Measurements from ENCODE around the gene MAPKAP1. TPM values are rescaled to one million over a fixed set of nuclear protein-coding genes. Genes with fewer than 3 reads are reported as not detected.

The MAPKAP1 gene
- total and polyA plus RNA-seq, 2 experiments from 2014 or later: 68.5 to 74.5 TPM

- H3K27me3 ChIP-seq (replicated peaks; ENCODE audit: insufficient read depth): no peaks in the 10 kb centered on the region
- H3K9ac ChIP-seq: no peak overlapping the region
- H3K36me3 ChIP-seq (ENCODE audit: low read depth): no peaks in the 10 kb centered on the region
- H3K79me2 ChIP-seq (ENCODE audit: insufficient read depth): no peaks in the 10 kb centered on the region
- H2AFZ ChIP-seq: no peak overlapping the region
- H3K27ac ChIP-seq: no peak overlapping the region
- no peak overlapping the region for H3K4me2 ChIP-seq (ENCODE audit: unreplicated experiment)
- H3K4me1 ChIP-seq (ENCODE audit: insufficient read depth): no peaks in the 10 kb centered on the region
- peaks cover 3% of the 10 kb centered on the region; the same call in 1 of the 2 replicates for H3F3A ChIP-seq (ENCODE audit: insufficient read depth)
- in situ Hi-C loops (cut with MboI): no loop called here
- no peaks in the 10 kb centered on the region for H4K20me1 ChIP-seq (ENCODE audit: insufficient read depth)
- DNase-seq: no peak
- WGBS, 2 experiments (ENCODE audit: low coverage in 1 of 2, low lambda C conversion rate in 2 of 2, missing lambda C conversion rate in 2 of 2): 80 to 91% methylated on average over 3 of the region's 3 CpGs
- no peaks in the 10 kb centered on the region for H3K9me3 ChIP-seq (ENCODE audit: low read depth)
- no peaks in the 10 kb centered on the region for H3K9me2 ChIP-seq (ENCODE audit: insufficient read depth)
- no peak for TF ChIP-seq EZH2 (IDR thresholded peaks at IDR 0.05; ENCODE audit: insufficient read depth, poor library complexity, severe bottlenecking)
- TF ChIP-seq EZH2phosphoT487 (IDR thresholded peaks at IDR 0.05; ENCODE audit: insufficient read depth, low read depth): no peak
- no peak overlapping the region for H3K4me3 ChIP-seq
Measured at GRCh38 chr9:125418404-125418803, 288.6 kb downstream of the MAPKAP1 start.

- no peaks in the 10 kb centered on the region for H3K4me1 ChIP-seq (ENCODE audit: insufficient read depth)
- no peak for TF ChIP-seq EZH2phosphoT487 (IDR thresholded peaks at IDR 0.05; ENCODE audit: insufficient read depth, low read depth)
- TF ChIP-seq EZH2 (IDR thresholded peaks at IDR 0.05; ENCODE audit: insufficient read depth, poor library complexity, severe bottlenecking): no peak
- WGBS, 2 experiments (ENCODE audit: low coverage in 1 of 2, low lambda C conversion rate in 2 of 2, missing lambda C conversion rate in 2 of 2): 95 to 97% methylated on average over 8 of the region's 8 CpGs
- H3K27ac ChIP-seq: no peak overlapping the region
- H3K79me2 ChIP-seq (ENCODE audit: insufficient read depth): no peaks in the 10 kb centered on the region
- no peaks in the 10 kb centered on the region for H3K9me2 ChIP-seq (ENCODE audit: insufficient read depth)
- no peak overlapping the region for H2AFZ ChIP-seq
- in situ Hi-C loops (cut with MboI): no loop called here
- no peak overlapping the region for H3K4me3 ChIP-seq
- H3K9ac ChIP-seq: no peak overlapping the region
- H3K9me3 ChIP-seq (ENCODE audit: low read depth): no peaks in the 10 kb centered on the region
- H3K27me3 ChIP-seq (replicated peaks; ENCODE audit: insufficient read depth): no peaks in the 10 kb centered on the region
- DNase-seq: no peak
- H3K36me3 ChIP-seq (ENCODE audit: low read depth): no peaks in the 10 kb centered on the region
- no peaks in the 10 kb centered on the region for H4K20me1 ChIP-seq (ENCODE audit: insufficient read depth)
- H3F3A ChIP-seq (ENCODE audit: insufficient read depth): peaks cover 3% of the 10 kb centered on the region; the same call in 1 of the 2 replicates
- H3K4me2 ChIP-seq (ENCODE audit: unreplicated experiment): no peak overlapping the region
Measured at GRCh38 chr9:125416517-125416916, 290.5 kb downstream of the MAPKAP1 start.

DNA sequence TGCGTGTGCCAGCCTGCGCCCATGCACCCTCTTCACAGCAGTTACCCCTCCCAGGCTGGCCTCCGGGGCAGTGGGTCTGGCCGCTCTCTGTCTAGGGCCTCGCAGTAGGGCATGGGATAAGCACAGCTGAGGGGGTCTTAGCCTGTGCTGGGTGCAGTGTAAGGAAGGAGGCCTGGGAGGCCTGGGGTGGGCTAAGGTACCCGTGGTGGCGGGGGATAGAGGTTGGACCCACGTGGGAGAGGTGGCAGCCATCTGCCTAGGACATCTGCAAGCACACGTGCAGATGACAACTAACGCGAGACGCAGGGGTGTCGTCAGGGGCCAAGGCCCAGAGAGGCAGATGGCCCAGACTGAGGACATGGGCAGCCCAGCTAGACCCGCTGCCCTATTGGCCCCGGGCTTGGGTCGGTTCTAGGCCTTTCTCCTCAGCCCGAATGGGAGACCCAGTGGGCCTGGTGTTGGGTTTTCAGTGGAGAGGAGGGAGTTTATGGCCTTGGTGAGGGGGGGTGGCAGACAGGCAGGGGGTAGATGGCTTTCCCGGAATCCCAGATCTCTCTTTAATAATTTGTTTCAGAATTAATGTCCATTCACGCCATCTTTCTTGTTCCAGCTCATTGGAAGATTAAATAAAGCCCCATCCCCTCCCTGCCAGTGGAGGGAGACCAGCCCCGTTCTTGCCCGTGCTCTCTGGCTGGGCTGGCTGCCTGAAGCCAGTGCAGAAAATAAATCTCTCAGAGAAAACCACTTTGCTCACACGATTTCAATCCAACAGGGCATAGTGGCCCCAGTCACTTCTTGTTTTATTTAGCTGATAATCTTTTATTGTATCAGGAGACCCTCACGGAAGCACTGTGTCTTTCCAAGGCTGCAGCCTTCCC is 291.2 kb downstream of the MAPKAP1 start:
- Histone ChIP-seq H3K4me2 (ENCODE audit: unreplicated experiment) (no peak overlapping the region), H3K4me3 (no peak overlapping the region), H4K20me1 (ENCODE audit: insufficient read depth) (no peaks in the 10 kb centered on the region), H3K36me3 (ENCODE audit: low read depth) (no peaks in the 10 kb centered on the region), H3K27me3 (replicated peaks; ENCODE audit: insufficient read depth) (no peaks in the 10 kb centered on the region), H3K9me2 (ENCODE audit: insufficient read depth) (no peaks in the 10 kb centered on the region), H2AFZ (no peak overlapping the region), H3K79me2 (ENCODE audit: insufficient read depth) (no peaks in the 10 kb centered on the region), H3K9ac (no peak overlapping the region), H3F3A (ENCODE audit: insufficient read depth) (peaks cover 3% of the 10 kb centered on the region; the same call in 1 of the 2 replicates), H3K27ac (no peak overlapping the region), H3K4me1 (ENCODE audit: insufficient read depth) (no peaks in the 10 kb centered on the region), H3K9me3 (ENCODE audit: low read depth) (no peaks in the 10 kb centered on the region)
- in situ Hi-C loops (cut with MboI): no loop called here
- no peak for TF ChIP-seq EZH2 (IDR thresholded peaks at IDR 0.05; ENCODE audit: insufficient read depth, poor library complexity, severe bottlenecking)
- no peak for TF ChIP-seq EZH2phosphoT487 (IDR thresholded peaks at IDR 0.05; ENCODE audit: insufficient read depth, low read depth)
- no peak for DNase-seq
- WGBS, 2 experiments (ENCODE audit: low coverage in 1 of 2, low lambda C conversion rate in 2 of 2, missing lambda C conversion rate in 2 of 2): 82 to 85% methylated on average over 23 of the region's 23 CpGs

DNA sequence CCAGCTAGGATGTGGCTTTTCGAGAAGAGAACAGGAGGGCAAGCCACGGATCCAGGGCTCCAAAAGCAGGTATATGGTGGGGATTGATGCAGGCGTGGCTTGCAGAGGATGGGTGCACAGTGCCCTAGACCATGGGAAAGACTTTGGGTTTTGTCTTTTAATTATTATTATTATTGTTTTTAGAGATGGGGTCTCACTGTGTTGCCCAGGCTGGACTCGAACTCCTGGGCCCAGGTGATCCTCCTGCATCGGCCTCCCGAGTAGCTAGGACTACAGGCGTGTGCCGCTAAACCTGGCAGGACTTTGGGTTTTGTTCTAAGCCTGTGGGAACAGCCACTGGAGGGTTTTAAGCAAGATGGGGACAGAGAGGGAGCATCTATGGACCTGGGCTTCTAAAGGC is 293.4 kb downstream of the MAPKAP1 start:
- no peak overlapping the region for H3K4me3 ChIP-seq
- H3F3A ChIP-seq (ENCODE audit: insufficient read depth): peaks cover 3% of the 10 kb centered on the region; the same call in 1 of the 2 replicates
- no peaks in the 10 kb centered on the region for H4K20me1 ChIP-seq (ENCODE audit: insufficient read depth)
- H3K9me3 ChIP-seq (ENCODE audit: low read depth): no peaks in the 10 kb centered on the region
- H3K27me3 ChIP-seq (replicated peaks; ENCODE audit: insufficient read depth): no peaks in the 10 kb centered on the region
- H3K9ac ChIP-seq: no peak overlapping the region
- 88 to 93% methylated on average over 8 of the region's 8 CpGs for WGBS, 2 experiments (ENCODE audit: low coverage in 1 of 2, low lambda C conversion rate in 2 of 2, missing lambda C conversion rate in 2 of 2)
- in situ Hi-C loops (cut with MboI): no loop called here
- H3K79me2 ChIP-seq (ENCODE audit: insufficient read depth): no peaks in the 10 kb centered on the region
- TF ChIP-seq EZH2 (IDR thresholded peaks at IDR 0.05; ENCODE audit: insufficient read depth, poor library complexity, severe bottlenecking): no peak
- no peak for TF ChIP-seq EZH2phosphoT487 (IDR thresholded peaks at IDR 0.05; ENCODE audit: insufficient read depth, low read depth)
- H3K4me1 ChIP-seq (ENCODE audit: insufficient read depth): no peaks in the 10 kb centered on the region
- no peak overlapping the region for H3K27ac ChIP-seq
- no peak overlapping the region for H3K4me2 ChIP-seq (ENCODE audit: unreplicated experiment)
- H3K36me3 ChIP-seq (ENCODE audit: low read depth): no peaks in the 10 kb centered on the region
- H3K9me2 ChIP-seq (ENCODE audit: insufficient read depth): no peaks in the 10 kb centered on the region
- no peak for DNase-seq
- H2AFZ ChIP-seq: no peak overlapping the region

Data from GM23248 (cell line).